ENCODE data around the gene COG3.

GRCh38 chr13:45415112-45415511, 49.6 kb upstream of the COG3 start:
- no peak for TF ChIP-seq CTCF (IDR thresholded peaks at IDR 0.05 in 8 of 11, conservative IDR thresholded peaks at IDR 0.05 in 3 of 11)
- no peak for TF ChIP-seq POLR2A (IDR thresholded peaks at IDR 0.05)
- no peak for TF ChIP-seq POLR2AphosphoS5 (IDR thresholded peaks at IDR 0.05)
